HG02763 (cell line): ENCODE data around the gene HAGHL.
"Not testable (repeated sequence)": the region's sequence is repeated elsewhere in the genome, so short reads cannot be mapped to it uniquely, and the experiment has no call there.

Experiments used
- ATAC-seq: cut with Tn5 transposase; IDR thresholded peaks from one replicate; pipeline ENCODE4 v1.9.1; 2021; ENCODE audit warnings: mild to moderate bottlenecking, moderate library complexity; ENCODE audit not compliant: unreplicated experiment

The HAGHL gene

DNA sequence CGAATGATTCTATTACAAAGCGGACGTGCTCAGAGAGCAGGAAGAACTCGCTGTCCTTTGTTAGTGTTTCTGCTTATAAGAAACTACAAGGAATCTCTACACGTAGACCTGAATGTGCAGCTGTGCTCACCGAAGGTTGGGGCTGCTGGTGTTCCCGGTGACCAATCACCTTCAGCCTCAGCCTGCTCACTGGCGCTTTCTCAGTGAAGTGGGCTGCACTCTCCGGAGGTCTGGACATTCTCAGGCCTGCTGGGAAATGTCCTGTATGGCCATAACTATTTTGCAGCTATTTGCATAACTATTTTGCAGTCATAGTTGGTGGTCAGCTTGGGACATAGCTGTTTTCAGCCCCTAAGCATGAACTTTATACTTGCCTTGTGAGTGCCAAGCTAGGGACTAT, 23.6 kb downstream of the HAGHL start:
- no peak for ATAC-seq

DNA sequence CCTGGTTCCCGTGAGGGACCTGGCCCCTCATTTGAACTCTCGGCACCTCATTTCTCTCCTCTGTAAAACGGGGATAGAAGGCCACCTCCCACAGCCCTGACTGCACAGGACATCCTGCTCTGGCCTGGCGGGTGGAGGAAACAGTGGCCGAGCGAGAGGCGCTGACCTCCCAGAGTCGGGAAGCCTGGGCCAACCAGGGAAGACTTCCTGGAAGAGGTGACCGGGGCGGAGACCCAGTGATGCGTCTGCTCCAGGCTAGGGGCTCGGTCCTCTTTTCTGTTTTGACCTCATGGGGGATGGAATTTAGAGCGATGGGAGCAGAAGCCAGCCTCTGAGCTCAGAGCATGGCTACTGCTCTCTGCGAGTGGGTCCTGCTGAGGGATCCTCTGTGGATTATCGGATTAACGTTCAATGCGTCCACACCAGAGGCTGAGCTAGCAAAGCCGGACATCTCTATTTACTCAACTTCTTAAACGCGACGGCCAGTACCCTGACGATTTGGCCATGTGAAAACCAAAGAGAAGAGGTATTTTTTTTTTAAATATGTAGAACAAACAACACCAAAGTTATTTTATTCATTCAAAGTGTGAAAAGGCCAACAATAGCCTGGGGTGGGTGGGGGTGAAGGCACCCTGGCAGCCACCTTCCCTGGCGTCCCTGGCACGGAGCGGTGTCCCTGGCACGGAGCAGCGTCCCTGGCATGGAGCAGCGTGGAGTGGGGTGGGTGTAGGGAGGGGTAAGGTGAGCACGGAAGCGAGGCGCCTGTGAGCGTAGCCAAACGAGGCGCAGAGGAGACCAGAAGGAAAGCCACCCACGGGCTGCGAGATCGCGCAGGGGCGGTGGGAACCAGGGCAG, 24.5 kb downstream of the HAGHL start:
- ATAC-seq = no peak

DNA sequence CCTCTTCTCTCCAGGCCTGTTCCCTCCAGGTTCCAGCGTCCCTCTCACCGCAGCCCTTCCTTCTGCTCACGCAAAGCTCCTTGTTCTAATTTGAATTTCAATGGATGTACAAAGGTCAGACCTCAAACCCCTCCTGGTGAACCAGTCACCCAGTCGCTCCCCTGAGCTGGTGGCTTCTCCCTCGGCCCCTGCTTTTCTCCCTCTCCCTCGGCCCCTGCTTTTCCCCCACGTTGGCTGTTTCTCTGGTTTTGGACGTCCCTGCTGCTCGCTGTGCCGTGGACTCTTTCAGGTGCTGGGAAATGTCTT, 25.1 kb downstream of the HAGHL start:
- ATAC-seq = no peak

DNA sequence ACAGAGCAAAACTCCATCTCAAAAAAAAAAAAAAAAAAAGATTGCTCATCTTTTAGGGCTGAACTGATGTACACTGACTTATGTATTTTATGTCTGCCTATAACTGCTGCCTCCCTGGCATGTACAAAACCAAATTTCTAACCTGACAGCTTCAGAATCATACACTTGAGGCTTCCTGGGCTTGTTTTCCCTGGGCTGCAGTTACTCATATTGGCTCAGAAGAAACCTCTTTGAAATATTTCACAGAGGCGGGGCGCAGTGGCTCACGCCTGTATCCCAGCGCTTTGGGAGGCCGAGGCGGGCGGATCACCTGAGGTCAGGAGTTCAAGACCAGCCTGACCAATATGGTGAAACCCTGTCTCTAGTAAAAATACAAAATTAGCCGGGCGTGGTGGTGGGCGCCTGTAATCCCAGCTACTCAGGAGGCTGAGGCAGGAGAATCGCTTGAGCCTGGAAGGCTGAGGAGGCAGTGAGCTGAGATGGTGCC, 27.3 kb downstream of the HAGHL start:
- not testable (repeated sequence) for ATAC-seq

DNA sequence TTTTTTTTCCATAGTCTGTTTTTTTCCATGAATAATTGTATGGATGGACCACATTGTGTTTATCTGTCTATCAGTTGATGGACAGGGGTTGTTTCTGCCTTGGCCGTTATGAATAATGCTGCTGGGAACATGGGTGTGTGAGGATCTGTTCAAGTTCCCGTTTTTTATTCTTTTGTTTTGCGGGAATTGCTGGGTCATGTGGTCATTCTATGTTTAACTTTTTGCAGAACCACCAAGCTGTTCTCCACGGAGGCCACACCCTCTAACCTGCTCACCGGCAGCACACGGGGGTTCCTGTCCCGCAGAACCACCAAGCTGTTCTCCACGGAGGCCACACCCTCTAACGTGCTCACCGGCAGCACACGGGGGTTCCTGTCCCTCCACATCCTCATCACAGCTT, 27.8 kb downstream of the HAGHL start:
- ATAC-seq = no peak

DNA sequence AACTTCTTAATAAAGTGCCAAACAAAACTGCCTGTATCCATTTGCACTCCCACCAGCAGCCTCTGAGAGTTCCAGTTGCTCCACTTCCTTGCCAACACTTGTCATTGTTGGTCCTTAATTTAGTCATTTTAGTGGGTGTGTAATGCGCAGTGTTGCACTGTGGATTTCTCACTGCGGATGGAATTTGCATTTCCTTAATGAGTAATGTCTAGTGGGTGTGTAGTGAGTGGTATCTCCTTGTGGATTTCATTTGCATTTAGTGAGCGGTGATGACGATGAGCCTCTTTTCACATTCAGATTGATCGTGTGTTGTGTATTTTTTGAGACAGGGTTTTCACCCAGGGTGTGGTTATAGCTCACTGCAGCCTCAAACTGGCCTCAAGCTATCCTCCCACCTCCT, 29.5 kb downstream of the HAGHL start:
- no peak for ATAC-seq

DNA sequence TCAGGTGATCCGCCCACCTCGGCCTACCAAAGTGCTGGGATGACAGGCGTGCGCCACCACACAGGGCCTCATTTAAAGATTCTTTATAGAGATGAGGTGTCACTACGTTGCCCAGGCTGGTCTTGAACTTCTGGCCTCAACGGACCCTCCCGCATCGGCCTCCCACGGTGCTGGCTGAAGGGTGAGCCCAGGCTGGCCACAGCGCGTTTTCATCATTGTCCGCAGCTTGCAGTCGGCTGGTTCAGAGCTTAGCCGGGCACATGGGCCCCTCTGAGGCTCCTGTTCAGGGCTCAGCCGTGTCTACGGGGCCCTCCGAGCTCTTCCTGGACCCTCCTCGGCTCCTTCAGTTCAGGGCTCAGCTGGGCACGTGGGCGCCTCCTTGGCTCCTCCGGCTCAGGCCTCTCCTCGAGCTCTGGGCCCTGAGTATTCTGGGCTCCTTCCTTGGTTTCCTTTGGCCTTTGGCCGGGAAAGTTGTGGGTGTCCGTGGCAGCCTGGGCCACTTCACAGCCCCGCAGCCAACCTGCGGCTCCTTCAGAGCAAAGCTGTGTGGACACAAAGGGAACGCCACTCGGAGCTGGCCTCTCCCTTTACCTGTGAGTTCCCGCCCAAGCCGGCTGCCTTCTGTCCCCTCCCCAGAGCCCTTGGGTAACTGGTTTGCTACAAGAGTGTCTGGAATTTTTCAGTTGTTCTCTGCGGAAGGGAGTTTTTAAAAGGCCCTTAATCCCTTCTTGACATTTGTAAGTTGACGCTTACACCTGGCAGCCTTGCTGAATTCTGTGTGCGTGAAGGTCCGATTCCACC, 32.4 kb downstream of the HAGHL start:
- ATAC-seq = no peak

DNA sequence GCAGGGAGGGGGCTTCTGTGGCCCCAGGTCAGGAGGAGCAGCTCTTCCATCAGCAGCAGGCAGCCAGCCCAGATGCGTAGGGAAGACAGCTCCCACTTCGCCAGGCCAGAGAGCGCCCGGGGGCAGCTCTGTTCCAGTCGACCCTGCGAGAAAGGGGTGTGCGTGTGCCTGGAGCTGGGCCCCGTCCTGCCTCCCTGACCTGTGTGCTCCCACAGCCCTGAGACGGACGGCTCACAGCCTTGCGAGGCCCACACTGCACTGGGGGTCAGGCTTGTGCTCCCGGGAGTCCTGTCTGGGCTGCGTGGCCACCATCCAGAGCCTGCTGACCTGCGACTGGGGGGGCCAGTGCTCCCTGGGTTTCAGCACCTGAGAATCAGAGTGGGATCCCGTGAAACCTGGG, 33.2 kb downstream of the HAGHL start:
- no peak for ATAC-seq

DNA sequence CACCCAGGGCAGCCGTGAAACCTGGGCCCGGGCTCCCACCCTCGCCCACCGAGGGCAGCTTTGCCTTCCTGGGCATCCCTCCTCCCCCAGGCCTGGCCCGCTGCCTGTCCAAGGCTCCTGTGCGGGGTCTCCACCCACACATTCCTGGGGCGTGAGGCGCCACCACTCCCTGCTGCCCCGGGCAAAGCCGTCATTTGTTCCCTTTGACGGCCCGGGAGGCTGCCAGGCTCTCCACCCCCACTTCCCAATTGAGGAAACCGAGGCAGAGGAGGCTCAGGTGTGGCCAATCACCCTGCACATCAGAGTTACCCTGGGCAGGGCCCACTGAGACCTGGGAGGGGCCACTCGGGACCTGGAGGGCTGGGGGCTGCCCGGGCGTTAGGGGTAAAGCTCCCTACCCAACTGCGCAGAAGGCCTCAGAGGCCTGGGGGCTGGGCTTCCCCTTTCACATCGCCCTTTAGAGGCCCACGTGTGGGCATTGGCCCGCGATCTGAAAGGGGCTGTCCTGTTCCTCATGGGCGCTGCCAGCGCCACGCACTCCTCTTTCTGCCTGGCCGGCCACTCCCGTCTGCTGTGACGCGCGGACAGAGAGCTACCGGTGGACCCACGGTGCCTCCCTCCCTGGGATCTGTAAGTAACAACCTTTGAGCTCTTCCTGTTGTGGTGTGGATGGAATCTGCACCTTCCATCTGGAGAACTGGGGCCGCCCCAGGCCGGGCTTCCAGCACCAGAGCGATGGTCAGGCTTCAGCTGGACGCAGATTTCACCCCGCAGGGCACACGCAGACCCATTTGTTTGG, 33.8 kb downstream of the HAGHL start, which contains the start of gene MSLN:
TSS of gene MSLN (plus strand) at position 190 of the 799 bp plus-strand sequence. CDS start 1,947 bp downstream, outside the sequence.
- no peak for ATAC-seq

DNA sequence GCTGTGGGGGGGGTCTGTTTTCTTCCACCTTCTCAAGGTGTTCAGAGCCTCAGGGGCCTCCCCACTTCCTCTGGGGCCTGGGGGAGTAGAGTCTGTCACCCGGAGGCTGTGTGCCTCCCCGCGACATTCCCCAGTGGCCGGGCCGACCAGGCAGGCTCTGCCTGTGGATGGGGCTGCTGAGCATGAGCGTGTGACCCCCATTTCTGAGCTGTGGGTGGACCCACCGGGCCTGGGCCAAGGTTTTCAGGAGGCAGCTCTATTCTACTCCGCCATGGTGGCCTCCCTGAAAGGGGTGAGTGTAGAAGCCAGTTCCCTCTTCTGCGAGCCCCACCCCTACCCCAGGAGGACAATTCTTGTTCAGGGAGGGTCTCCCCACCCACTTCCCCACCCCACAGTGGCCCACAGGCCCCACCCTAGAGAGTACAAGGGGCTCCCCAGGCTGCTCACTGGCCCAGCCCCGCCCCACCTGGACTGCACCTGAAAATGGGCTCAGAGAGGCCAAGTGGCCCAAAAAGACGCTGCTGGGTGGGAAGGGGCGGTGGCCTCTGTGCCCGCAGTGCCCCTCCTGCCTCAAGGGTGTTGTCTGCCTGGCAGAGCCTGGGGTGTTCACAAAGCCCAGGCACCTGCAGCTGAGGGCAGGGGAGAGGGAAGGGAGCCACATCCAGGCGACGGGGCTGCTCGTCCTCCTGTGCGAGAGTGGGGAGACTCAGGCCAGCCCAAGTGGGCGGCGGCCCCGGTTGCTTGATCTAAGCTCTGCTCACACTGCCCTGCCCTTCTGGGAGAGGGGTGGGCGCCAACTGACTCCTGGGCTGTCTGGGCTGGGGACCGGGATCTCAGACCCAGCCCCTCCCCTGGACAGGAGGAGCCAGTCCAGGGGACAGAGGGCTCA, 35.0 kb downstream of the HAGHL start:
- ATAC-seq = no peak

DNA sequence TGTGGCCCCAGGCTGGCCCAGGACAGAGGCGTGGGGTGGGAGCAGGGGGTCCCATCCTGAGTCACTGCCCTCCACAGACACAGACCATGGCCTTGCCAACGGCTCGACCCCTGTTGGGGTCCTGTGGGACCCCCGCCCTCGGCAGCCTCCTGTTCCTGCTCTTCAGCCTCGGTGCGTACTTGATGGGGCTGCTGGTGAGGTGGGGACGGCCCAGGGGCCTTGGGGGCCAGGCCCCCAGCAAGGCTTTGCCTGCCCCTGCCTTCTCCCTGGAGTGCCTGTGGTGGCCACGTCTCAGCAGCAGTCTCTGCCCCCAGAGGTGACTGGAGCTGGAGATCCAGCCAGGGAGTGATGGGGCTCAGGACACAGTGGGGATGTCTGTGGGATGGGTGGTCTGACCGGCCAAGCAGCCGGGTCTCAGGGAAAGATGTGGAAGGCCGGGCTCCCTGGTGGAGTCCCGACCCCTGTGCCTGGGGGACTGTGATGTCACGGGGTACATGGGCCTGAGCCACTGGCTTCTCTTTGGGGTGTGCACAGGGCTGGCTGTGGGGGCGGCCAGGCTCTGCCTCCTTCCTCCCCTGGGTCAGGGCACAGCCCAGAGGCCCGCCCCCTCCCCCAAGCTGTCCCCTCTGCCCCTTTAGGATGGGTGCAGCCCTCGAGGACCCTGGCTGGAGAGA, 35.8 kb downstream of the HAGHL start:
- no peak for ATAC-seq

DNA sequence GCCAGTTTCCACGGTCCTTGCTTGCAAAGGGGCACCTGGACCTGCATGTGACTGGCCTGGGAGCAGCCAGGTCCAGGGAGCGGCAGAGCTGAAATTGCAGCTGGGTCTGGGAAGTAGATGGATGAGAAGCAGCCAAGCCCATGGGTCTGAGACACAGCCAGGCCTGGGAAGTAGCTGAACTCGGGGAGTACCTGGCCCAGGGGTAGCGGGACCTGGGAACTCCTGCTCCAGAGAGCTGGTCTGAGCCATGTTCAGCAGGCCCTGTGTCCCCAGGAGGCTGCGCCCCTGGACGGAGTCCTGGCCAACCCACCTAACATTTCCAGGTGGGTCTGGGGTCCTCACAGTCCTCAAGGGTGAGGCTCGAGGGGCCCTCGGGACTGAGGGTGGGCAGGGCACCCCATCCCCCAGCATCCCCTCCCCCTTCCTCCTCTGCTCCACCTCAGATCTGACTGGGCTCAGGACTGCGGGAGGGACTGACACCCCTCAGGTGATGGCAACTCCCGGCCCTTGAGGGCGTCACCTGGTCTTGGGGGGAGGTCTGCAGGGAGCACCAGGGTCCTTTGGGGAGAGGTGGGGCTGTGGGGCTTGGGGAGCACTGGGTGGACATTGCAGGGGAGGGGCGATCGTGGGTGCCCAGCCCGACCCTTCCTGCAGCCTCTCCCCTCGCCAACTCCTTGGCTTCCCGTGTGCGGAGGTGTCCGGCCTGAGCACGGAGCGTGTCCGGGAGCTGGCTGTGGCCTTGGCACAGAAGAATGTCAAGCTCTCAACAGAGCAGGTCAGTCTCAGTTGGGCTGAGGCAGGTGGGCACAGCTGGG, 36.7 kb downstream of the HAGHL start:
- no peak for ATAC-seq

DNA sequence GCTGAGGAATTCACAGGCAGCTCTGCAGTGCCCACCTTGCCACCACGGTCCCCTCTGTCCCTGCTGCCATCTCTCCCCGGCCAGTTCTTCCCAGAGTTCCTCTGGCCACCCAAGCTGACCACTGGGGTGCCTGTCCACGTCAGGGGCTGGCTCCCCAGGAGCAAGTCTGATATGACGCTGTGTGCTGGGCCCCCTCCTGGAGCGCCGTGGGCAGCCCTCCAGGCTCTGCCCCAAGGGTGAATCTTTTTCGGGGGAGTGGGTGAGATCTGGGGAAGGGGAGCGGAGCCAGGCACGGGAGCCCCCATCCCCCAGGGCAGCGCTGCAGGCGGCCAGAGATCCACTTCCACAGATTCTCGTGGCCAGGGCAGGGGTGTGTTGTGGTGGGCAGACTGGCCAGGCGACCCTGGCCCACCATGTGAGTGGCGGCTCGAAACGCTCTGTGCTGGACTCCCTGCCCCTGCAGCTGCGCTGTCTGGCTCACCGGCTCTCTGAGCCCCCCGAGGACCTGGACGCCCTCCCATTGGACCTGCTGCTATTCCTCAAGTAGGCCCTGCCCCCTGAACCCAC, 37.4 kb downstream of the HAGHL start:
- ATAC-seq = no peak

DNA sequence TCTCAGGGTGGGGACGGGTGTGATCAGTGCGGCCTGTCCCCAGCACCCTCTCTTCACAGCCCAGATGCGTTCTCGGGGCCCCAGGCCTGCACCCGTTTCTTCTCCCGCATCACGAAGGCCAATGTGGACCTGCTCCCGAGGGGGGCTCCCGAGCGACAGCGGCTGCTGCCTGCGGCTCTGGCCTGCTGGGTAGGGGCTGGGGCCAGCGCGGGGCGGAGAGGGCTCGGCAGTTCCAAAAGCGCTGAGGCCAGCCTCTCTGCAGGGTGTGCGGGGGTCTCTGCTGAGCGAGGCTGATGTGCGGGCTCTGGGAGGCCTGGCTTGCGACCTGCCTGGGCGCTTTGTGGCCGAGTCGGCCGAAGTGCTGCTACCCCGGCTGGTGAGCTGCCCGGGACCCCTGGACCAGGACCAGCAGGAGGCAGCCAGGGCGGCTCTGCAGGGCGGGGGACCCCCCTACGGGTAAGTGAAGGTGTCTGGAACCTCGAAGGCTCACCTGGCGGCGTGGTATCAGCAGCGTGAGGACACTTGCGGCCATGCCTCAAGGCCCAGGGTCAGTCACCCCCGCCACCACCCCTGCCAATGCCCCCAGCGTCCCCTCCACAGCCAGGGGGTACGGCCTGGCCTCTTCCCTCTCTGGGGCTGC, 38.1 kb downstream of the HAGHL start:
- no peak for ATAC-seq

DNA sequence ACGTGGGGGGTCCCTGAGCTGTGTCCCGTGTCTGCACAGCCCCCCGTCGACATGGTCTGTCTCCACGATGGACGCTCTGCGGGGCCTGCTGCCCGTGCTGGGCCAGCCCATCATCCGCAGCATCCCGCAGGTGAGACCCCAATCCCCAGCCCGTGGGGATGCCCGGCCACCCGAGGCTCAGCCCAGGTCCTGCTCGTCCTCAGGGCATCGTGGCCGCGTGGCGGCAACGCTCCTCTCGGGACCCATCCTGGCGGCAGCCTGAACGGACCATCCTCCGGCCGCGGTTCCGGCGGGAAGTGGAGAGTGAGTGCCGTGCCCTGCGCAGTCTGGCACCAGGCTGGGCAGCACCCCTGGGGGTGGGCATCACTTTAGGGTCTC, 38.6 kb downstream of the HAGHL start:
- ATAC-seq = no peak

DNA sequence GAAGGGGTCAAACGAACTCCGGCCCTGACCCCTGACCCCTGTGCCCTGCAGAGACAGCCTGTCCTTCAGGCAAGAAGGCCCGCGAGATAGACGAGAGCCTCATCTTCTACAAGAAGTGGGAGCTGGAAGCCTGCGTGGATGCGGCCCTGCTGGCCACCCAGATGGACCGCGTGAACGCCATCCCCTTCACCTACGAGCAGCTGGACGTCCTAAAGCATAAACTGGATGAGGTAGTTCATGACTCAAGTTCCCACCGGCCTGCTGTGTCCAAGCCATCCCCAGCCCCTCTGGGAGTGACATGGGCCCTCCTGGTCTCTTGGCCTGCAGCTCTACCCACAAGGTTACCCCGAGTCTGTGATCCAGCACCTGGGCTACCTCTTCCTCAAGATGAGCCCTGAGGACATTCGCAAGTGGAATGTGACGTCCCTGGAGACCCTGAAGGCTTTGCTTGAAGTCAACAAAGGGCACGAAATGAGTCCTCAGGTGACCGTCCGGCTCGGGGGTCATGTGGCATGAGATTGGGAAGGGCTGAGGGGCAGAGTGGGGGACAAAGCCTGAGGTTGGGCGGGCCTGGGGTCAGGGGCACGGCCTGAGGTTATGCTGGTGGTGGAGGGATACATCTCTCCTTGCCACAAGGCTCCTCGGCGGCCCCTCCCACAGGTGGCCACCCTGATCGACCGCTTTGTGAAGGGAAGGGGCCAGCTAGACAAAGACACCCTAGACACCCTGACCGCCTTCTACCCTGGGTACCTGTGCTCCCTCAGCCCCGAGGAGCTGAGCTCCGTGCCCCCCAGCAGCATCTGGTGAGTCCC, 39.3 kb downstream of the HAGHL start:
- ATAC-seq = no peak
